Transverse colon (tissue), 4 donors: ENCODE data around the gene ESX1. TPM values are rescaled to one million over a fixed set of nuclear protein-coding genes. Genes with fewer than 3 reads are reported as not detected.

Source experiments
- DNase-seq: peaks from one replicate; pipeline ENCODE4 v3.0.0-alpha.2; 2019
- H3K27ac ChIP-seq, 4 donors: fragments of 200-600 bp; sonication (generic); 2 replicates each; pipeline ENCODE4 v1.5.1; 2016 to 2018; ENCODE audit warnings: inconsistent platforms in 4 of 4
- H3K27me3 ChIP-seq: fragments of 200-600 bp; sonication (generic); 2 replicates; pipeline ENCODE4 v1.5.1; 2017; ENCODE audit warnings: inconsistent platforms
- H3K36me3 ChIP-seq, 4 donors: fragments of 200-600 bp; sonication (generic); 2 replicates each; pipeline ENCODE4 v1.5.1; 2017 to 2019; ENCODE audit warnings: inconsistent platforms in 4 of 4
- H3K4me1 ChIP-seq, 4 donors: fragments of 200-600 bp; sonication (generic); 2 replicates each; pipeline ENCODE4 v1.5.1; 2017 to 2020; ENCODE audit warnings: inconsistent platforms in 4 of 4
- H3K4me3 ChIP-seq, 4 donors: fragments of 200-600 bp; sonication (generic); 1 replicate in 1 of 4; 2 replicates in 3 of 4; pipeline versions ENCODE4 v1.5.1 to v1.6.1; 2017 to 2019; ENCODE audit warnings: inconsistent platforms in 4 of 4
- H3K9me3 ChIP-seq, 2 donors: fragments of 200-600 bp; sonication (generic); 2 replicates each; pipeline ENCODE4 v1.5.1; 2017 to 2019; ENCODE audit warnings: inconsistent platforms in 2 of 2
- CTCF ChIP-seq, 5 experiments: fragments of 200-600 bp in 3 of 5; fragments of 450-650 bp in 2 of 5; sonication (generic) in 3 of 5; IDR thresholded peaks; 1 replicate in 2 of 5; 2 replicates in 3 of 5; pipeline ENCODE4 v1.5.1; 2016 to 2017; ENCODE audit warnings: antibody characterized with exemption in 5 of 5, inconsistent platforms in 3 of 5, mild to moderate bottlenecking in 2 of 5, moderate library complexity in 1 of 5
- EP300 ChIP-seq: sonication (generic); formaldehyde crosslinking; IDR thresholded peaks from one replicate; pipeline ENCODE4 v1.6.1; 2017; ENCODE audit warnings: antibody characterized with exemption, low read depth
- POLR2A ChIP-seq: fragments of 450-650 bp; IDR thresholded peaks from one replicate; pipeline ENCODE4 v1.6.1; 2016; ENCODE audit warnings: antibody characterized with exemption, mild to moderate bottlenecking, moderate library complexity
- POLR2AphosphoS5 ChIP-seq, 3 donors: sonication (generic); formaldehyde crosslinking; IDR thresholded peaks; one replicate each; pipeline ENCODE4 v1.6.1; 2016; ENCODE audit warnings: antibody characterized with exemption in 3 of 3
- WGBS, 2 donors: methylation state at CpG; one replicate each; pipeline ENCODE4 v1.1.5; 2018; ENCODE audit warnings: low coverage in 1 of 2; 5-methylcytosine and 5-hydroxymethylcytosine counted together
- in situ Hi-C, 4 donors: fragments of 200-750 bp; cut with MboI; loops; one replicate each; pipeline versions ENCODE4 v1.15.0 to v1.15.1; 2017; ENCODE audit warnings: low sequenced_read_pairs in 3 of 4, low pct_ligation_motif_present in 1 of 4, low pct_unique_long_range_greater_than_20kb in 1 of 4
- intact Hi-C: fragments of 100-400 bp; cut with DNase I; formaldehyde crosslinking; loops from one replicate; pipeline ENCODE4 v1.15.1; 2023; ENCODE audit warnings: low total_unique reads
- total RNA-seq, 4 donors: library from RNA; depleted of rRNA; stranded (reverse); fragments of >200 nt; gene quantifications; one replicate each; pipeline ENCODE4 v1.1.0, GENCODE V29; 2016

The ESX1 gene
- not detected for total RNA-seq

GRCh38 chrX:104254442-104255115, at the start of gene ESX1:
Gene ESX1, minus strand, starts transcription at chrX:104254933. Its CDS starts 84 bp downstream, at chrX:104254849.
- intact Hi-C loops = no loop called here
- 63% methylated on average over 56 of the region's 56 CpGs; no CpG with 5 or more reads in 1 of the 2 donors for WGBS, 2 donors
- H3K4me3 ChIP-seq = peak within 1 kb of the TSS in 1 of 4 donors; percentile 20

GRCh38 chrX:104295636-104296035, 40.9 kb upstream of the ESX1 start:
- TF ChIP-seq EP300 = no peak
- TF ChIP-seq CTCF (IDR thresholded peaks at IDR 0.05) = no peak
- no peak for TF ChIP-seq POLR2A
- TF ChIP-seq POLR2AphosphoS5 (IDR thresholded peaks at IDR 0.05) = no peak
- DNase-seq = no peak
- H3K4me1 ChIP-seq = no peaks in the 10 kb centered on the region
- intact Hi-C loops (no loop called here), in situ Hi-C loops (no loop called here)
- no peak overlapping the region for H3K4me3 ChIP-seq
- WGBS, 2 donors = 67 to 79% methylated on average over 1 of the region's 1 CpG
- no peak overlapping the region for H3K27ac ChIP-seq
- H3K36me3 ChIP-seq = no peaks in the 10 kb centered on the region
- no peaks in the 10 kb centered on the region for H3K9me3 ChIP-seq
- H3K27me3 ChIP-seq = no peaks in the 10 kb centered on the region

More at GRCh38 chrX:104254442-104255115, at the start of gene ESX1:
- DNase-seq = no peak
- Histone ChIP-seq H3K27me3 (peaks cover 36% of the 10 kb centered on the region), H3K27ac (no peak within 1 kb of the TSS), H3K36me3 (no peaks in the 10 kb centered on the region), H3K4me1 (no peaks in the 10 kb centered on the region), H3K9me3 (no peaks in the 10 kb centered on the region)
- in situ Hi-C loops = no loop called here
- TF ChIP-seq CTCF (IDR thresholded peaks at IDR 0.05) = no peak
- no peak for TF ChIP-seq POLR2A
- TF ChIP-seq EP300 = no peak
- no peak for TF ChIP-seq POLR2AphosphoS5 (IDR thresholded peaks at IDR 0.05)

- no peak overlapping the region for H3K27ac ChIP-seq
- no peaks in the 10 kb centered on the region for H3K36me3 ChIP-seq
- no peak for DNase-seq
- no peaks in the 10 kb centered on the region for H3K27me3 ChIP-seq
- intact Hi-C loops (no loop called here), in situ Hi-C loops (no loop called here)
- TF ChIP-seq POLR2A = no peak
- TF ChIP-seq EP300 = no peak
- no peak for TF ChIP-seq CTCF (IDR thresholded peaks at IDR 0.05)
- no peak for TF ChIP-seq POLR2AphosphoS5 (IDR thresholded peaks at IDR 0.05)
- no peaks in the 10 kb centered on the region for H3K4me1 ChIP-seq
- WGBS, 2 donors = 40 to 50% methylated on average over 1 to 4 of the region's 4 CpGs
- no peaks in the 10 kb centered on the region for H3K9me3 ChIP-seq
- no peak overlapping the region for H3K4me3 ChIP-seq
Observed at GRCh38 chrX:104288961-104289360, 34.2 kb upstream of the ESX1 start.

GRCh38 chrX:104288269-104288668, 33.5 kb upstream of the ESX1 start:
- WGBS, 2 donors = 69% methylated on average over 5 of the region's 5 CpGs; no CpG with 5 or more reads in 1 of the 2 donors
- no peaks in the 10 kb centered on the region for H3K36me3 ChIP-seq
- H3K4me1 ChIP-seq = no peaks in the 10 kb centered on the region
- H3K27me3 ChIP-seq = no peaks in the 10 kb centered on the region
- H3K4me3 ChIP-seq = no peak overlapping the region
- H3K27ac ChIP-seq = no peak overlapping the region
- H3K9me3 ChIP-seq = no peaks in the 10 kb centered on the region
- no peak for DNase-seq
- intact Hi-C loops (no loop called here), in situ Hi-C loops (no loop called here)
- TF ChIP-seq CTCF (IDR thresholded peaks at IDR 0.05) = no peak
- no peak for TF ChIP-seq POLR2A
- no peak for TF ChIP-seq EP300
- no peak for TF ChIP-seq POLR2AphosphoS5 (IDR thresholded peaks at IDR 0.05)
